PC-3 (cell line): Measurements from ENCODE around the gene ABHD16A.

ENCODE experiments used
- CTCF ChIP-seq: fragments of 300-600 bp; sonication (generic); conservative IDR thresholded peaks from 2 replicates; pipeline ENCODE4 v1.5.1; 2017; ENCODE audit warnings: antibody characterized with exemption, low read depth, mild to moderate bottlenecking, low read length
- EZH2 ChIP-seq: fragments of 300-600 bp; sonication (generic); IDR thresholded peaks from one replicate; pipeline ENCODE4 v1.6.1; 2017; ENCODE audit warnings: antibody characterized with exemption, mild to moderate bottlenecking, low read length; ENCODE audit not compliant: unreplicated experiment

GRCh38 chr6:31692886-31693285, 10.2 kb downstream of the ABHD16A start:
- TF ChIP-seq CTCF (no peak), EZH2 (no peak)
